Measurements from ENCODE around the gene PIK3CA.
"Not testable (repeated sequence)": the region's sequence is repeated elsewhere in the genome, so short reads cannot be mapped to it uniquely, and the experiment has no call there.

PIK3CA gene

DNA sequence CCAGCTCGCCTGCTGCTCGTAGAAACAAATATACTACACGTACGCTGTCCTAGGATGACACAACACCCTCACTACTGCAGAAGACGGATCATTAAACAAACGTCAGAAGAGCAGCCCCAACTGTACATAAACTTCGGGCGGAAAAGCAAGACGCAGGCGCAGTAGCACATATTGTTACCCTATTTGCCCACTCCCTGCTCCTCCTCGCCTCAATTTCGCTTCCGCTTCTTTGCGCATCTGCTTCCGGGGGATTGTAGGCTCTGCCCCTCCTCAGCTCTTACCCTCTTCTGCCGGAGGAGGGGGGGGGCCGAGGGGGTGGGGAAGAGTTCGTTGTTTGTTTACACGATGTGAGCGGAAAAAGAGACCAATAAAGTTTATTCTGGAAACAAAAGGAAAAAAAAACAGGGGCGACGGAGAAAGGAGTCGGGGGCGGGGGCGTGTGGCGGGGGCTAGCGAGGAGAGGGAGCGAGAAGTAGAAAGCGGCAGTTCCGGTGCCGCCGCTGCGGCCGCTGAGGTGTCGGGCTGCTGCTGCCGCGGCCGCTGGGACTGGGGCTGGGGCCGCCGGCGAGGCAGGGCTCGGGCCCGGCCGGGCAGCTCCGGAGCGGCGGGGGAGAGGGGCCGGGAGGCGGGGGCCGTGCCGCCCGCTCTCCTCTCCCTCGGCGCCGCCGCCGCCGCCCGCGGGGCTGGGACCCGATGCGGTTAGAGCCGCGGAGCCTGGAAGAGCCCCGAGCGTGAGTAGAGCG lies at the start of gene PIK3CA:
Gene PIK3CA, plus strand, starts transcription at position 485 of the 743 bp plus-strand sequence. CDS start 50,469 bp downstream, outside the sequence.
- peak; percentile 100 for DNase-seq

DNA sequence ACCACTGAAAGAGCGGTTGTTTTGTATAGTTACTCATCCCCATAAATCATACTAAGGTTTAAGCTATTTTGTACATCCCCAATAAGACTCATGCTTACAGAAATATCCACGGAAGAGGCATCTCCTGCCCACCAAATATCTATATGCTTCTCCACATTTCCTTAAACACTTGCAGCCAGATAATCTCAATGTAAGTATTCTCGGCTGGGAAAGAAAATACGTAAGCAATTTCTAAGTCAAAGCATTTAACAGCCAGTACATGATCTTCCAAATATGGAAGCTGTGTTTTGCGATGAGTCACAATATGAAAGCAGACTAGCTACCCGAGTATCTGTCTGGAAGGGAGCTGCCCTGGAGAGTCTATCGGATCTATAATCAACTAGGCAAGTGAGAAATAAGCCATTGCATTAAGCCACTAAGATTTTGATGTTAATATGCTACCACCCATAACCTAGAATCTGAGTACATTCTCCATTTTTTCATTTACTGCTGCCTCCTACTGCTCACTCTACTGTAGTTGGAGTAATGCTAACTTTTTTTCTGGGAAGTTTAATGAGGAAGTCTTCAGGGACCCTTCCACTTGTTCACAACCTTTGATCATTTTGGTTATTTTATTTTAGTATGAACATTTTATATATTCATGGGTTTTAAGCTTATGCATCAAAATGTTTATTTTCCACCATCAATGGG lies 49.6 kb upstream of the PIK3CA start:
- no peak for DNase-seq

DNA sequence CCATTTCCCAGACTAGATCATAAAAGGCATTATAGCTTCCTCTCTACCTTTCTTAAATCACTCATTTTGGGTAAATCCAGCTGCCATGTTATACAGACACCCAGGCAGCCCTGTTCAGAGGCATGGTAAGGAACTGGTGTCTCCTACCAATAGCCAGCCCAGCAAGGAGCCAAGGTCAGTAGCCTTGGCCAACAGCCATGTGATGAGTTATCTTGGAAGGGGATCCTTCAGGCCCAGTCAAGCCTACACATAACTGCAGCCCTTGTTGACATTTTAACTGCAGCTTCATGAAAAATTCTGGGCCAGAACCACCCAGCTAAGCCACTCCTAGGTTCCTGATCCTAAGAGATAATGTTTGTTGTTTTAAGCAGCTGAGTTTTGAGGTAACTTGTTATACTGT lies 47.5 kb upstream of the PIK3CA start:
- no peak for DNase-seq

DNA sequence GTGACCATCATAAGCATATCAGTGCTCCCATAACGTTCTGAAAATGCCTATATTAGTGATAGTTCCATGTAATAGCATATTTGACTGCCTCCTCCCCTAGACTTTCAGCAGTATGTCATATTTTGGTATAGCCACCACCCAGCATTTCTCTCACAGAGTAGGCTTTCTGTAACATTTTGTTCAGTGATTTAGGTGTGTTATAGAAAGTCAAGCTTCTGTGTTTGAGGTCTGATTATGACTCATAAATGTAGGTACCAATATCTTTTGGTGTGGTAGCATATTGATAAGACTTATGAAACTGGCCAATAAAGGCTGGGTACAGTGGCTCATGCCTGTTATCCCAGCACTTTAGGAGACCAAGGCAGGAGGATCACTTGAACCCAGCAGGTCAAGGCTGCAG lies 42.3 kb upstream of the PIK3CA start:
- no peak for DNase-seq

DNA sequence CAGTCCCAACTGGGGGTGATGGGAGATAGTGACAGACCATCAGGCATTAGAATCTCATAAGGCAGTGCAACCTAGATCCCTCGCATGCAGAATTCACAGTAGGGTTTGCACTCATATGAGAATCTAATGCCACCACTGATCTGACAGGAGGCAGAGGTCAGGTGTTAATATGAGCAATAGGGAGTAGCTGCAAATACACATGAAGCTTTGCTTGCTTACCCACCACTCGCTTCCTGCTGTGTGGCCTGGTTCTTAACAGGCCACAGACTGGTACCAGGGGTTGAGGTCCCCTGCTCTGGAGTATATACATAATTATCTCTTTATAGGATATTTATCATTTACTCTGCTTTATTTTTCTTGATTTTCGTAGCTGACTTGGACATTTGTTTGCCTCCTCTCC lies 40.5 kb upstream of the PIK3CA start:
- DNase-seq, result no peak

DNA sequence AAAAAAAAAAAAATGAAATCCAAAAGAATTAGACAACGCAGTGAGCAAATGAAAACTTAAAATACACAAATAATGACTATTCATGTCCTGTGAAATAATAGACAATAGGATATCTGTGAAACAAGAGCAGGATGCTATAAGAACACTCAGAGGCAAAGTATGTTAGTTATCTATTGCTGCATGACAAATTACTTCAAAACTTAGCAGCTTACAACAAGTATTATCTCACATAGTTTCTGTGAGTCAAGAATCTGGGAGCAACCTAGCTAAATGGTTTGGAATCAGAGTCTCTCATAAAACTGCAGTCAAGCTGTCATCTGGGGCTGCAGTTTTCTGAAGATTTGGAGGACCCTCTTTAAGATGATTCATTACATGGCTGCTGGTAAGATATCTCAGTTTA lies 40.1 kb upstream of the PIK3CA start:
- no peak for DNase-seq

DNA sequence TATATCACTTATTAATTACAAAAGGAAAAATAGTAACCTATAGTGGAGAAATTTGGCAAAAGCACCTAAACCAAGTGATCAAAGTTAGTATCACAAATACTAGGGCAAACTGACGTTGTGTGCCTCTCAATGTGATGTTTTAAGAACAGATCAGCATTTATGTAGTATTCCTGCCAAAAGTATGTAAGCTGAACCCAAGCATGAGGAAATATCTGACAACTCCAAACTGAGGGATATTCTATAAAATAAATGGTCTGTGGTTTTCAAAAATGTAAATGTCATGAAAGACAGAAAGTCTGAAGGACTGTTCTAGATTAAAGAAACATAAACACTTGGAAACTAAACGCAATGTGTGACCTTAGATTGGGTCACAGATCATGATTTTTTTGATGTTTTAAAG lies 34.3 kb upstream of the PIK3CA start:
- no peak for DNase-seq

DNA sequence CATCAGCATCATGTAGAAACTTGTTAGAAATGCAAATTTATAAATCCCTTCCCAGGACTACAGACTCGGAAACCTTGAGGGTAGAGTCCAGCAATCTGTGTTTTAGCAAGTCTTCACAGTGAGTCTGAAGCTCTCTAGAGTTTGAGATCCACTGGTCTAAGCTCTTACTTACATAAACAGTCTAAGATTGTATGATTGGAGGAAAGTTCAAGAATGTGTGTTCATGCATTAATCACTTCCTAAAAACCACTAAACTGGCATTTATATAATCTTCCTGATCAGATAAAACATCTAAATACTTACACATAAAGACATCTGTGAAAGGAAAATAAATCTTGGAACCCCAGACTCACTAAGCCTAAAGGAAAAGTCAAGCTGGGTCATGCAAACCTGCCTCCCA lies 32.7 kb upstream of the PIK3CA start:
- not testable (repeated sequence) for DNase-seq

DNA sequence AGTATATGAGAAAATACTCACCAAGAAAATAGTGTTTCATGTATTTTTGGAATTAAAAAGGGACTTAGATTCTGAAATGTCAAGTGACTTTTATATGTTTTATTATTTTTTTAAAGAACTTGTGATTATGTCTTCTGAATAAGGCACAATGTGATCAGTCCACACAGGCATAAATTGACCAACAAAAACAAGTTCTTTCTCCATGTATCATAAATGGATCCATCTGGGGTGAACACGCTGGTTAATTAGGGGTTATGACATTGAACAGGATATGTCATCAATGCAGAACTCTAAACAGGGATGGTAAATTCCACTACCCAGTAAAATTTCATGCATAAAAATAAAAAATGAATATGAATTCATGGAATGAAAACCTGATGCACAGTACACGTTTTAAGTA lies 31.3 kb upstream of the PIK3CA start:
- no peak for DNase-seq

DNA sequence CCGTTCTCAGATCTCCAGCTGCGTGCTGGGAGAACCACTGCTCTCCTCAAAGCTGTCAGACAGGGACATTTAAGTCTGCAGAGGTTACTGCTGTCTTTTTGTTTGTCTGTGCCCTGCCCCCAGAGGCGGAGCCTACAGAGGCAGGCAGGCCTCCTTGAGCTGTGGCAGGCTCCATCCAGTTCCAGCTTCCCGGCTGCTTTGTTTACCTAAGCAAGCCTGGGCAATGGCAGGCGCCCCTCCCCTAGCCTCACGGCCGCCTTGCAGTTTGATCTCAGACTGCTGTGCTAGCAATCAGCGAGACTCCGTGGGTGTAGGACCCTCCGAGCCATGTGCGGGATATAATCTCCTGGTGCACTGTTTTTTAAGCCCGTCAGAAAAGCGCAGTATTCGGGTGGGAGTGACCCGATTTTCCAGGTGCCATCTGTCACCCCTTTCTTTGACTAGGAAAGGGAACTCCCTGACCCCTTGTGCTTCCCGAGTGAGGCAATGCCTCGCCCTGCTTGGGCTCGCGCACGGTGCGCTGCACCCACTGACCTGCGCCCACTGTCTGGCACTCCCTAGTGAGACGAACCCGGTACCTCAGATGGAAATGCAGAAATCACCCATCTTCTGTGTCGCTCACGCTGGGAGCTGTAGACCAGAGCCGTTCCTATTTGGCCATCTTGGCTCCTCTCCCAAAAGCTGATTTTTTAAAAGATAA lies 15.8 kb upstream of the PIK3CA start:
- DNase-seq, result not testable (repeated sequence)

DNA sequence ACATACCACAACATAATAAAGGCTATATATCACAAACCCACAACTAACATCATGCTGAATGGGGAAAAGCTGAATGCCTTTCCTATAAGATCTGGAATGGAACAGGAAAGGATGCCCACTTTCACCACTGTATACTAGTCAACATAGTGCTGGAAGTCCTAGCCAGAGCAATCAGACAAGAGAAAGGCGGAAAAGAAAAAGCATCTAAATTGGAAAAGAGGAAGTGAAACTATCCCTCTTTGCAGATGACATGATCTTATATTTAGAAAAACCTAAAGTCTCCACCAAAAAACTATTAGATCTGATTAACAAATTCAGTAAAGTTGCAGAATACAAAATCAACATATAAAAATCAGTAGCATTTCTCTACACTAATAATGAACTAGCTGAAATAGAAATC lies 14.6 kb upstream of the PIK3CA start:
- DNase-seq, result no peak

DNA sequence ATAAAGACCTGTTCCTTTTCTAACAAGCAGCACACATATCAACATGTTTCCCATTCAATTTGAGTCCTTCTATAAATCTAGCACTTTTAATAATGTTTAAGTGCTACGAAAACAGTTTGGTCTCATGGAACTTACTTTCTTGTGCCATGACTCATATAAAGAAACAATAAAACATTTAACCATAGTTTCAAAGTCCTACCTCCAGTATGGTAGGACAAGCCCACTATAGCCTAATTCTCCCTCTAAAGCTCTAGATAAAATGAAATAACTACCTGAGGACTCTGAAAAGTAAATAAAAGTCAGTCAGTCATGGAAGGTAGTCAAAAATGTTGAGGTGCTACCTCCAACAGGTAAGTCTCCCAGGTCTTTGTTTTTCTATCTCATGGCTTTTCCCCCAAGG lies 12.0 kb upstream of the PIK3CA start:
- DNase-seq, result no peak

DNA sequence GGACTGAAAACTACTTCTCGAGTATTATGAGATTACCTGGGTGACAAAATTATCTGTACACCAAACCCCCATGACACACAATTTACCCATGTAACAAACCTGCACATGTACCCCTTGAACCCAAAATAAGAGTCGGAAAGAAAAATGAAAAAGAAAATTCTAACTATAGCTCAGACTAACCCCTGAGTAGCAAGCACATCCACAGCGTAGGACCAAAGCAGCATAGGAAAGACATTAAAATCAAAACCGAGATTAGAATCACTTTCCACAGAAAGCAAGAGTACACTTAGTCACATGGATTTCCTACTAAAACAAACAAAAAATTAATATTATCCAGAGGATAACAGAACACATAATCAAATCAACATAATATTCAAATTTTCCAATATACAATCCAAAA lies 6.3 kb upstream of the PIK3CA start:
- DNase-seq, result no peak

DNA sequence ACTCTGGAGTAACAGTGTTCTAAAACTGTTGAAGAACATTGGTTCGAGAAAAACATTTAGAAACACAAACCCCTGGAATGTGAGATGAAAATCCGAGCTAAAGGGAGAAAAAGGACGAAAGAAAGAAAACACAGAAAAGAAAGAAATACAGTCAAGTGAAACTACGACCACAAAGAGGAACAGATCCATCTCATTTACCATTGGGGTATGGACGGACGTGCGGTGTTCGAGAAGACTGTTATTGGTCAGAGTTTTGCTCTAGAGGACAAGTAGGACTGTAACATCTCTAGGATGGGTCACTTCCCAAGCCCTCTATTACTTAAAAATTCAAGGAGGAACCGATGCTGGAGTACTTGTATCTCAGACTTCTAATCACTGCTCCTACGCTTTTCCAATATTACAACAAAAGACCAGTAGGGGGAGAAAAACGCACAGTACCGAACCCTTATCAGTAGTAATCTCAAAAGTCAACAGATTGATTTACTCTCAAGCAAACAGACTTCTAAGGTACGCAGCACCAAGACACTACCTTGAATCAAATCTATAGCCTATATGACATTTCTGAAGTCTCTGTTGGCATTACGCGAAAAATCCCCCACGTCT lies 1.1 kb upstream of the PIK3CA start:
- peak; percentile 69 for DNase-seq

DNA sequence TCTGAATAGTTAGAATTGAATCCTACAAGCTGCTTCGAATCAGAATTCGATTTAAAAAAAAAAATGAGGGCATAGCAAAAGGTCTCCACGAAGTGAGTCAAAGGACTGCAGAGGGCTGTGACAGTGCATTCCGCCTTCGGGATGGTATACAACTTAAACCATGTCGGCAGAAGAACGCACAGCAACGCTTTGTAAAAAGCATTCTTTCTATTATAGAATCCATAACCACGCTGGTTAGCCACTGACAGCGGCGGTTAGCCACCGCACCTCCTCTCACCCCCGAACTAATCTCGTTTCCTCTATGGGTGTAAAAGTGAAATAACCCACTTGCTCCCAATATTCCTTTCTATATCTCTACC lies 664 bp upstream of the PIK3CA start:
- no peak for DNase-seq

DNA sequence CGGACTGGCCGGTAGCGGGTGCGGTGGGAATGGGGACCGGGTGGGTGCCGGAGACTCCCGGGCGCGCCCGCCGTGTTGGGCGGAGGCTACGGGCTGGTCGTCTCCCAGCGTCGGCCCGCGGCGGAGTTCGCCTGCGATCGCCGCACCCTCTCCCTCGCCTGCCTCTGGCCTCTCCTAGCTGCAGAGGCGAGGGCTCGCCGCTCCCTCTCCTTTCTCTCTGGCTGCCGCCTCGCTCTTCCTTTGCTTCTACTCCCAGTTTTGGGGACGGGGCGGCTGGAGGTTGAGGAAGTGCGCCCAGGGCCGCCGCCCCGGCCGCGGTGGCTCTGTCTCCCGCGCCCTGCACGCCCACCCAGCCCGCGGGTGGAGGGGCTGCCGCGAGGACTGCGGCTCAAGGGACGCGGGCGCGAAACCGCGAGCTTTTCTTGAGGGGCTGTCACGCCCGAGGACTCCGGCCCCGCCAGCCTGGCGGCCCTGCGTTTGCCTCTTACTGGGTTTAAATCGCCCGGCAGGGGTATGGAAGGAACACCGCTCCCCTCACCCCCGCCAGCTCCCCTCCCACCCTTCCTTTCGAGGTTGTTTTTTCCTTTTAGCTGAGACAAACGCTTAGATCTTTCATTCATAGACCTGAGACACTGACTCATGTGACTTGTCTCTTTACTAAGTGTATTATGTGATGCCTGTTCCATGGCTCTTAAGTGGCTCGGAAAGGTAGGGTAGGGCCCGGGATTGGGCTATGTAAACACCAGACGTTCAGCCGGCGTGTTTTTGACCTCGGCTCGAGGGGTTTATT lies 654 bp downstream of the PIK3CA start:
- DNase-seq, result no peak

DNA sequence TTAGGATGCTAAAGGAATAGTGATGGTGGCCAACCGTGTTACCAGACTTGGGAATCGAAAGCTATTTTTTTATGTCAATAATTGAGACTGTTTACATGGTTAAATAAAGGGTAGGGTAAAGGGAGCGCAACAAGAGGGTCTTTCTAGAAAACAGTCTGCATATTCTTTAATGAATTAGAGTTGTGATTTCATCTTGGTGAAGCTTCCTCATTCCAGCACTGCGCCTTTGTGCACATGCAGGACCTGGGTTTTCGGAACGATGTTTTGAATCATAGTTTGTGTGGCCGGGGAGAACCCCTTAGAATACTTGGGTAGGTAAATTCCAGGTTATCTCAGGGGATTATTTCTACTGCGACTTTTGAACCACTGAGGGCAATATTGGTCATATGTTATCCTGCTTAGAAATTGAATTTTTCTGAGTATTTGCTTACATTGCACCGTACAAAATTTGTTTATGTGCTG lies 1.3 kb downstream of the PIK3CA start:
- no peak for DNase-seq

DNA sequence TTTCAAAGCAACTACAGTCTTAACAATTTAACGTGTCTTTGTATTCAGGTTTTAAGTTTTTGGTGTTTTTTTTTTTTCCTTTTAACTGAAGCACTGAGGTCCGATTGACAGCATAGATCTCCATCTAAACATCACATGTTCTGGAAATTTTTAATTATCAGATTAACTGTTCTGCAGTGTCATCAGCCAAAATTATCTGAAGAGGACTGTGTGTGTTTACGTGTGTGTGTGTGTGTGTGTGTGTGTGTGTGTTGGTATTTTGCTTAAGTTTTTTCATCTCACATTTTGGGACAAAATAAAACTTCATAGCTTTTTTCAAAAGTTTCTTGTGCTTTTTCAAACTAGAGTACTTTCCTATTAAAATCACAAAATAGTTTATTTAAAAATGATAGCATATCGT lies 1.8 kb downstream of the PIK3CA start:
- DNase-seq, result no peak

DNA sequence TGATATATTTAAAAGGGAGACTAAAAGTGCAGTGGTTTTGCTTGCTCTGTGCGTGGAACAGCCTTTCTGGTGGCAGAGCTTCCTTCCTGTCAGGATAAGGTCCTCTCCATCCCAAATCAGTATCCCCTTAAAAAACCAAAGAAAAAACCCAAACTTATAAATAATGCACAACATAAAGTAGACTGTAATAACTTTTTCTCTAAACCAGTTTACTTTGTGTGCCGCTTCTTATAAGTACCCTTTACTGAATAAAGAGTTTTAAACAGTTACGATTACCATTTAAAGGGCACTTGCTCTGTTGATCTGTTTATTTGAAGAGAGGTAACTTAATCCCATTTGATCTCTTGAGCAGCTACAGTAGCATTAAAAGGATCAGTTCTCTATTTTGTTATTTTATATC lies 2.5 kb downstream of the PIK3CA start:
- DNase-seq, result no peak

DNA sequence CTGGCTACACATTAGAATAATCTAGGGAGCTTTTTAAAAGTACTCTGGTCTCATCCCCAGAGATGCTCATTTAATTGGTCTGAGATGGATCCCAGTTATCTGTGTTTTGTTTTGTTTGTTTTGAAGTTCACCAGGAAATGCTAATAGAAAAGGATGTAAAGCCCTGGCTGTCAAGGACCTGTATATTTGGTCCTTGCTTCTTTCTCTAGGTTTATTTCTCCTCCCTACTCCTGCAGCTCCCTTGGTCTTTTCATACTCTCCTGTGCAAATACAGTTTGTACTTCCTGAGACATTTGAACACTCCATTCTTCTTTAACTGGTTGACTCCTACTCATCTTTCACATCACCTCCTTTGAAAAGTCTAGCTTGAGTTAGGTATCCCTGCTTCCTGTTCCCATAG lies 3.3 kb downstream of the PIK3CA start:
- no peak for DNase-seq

DNA sequence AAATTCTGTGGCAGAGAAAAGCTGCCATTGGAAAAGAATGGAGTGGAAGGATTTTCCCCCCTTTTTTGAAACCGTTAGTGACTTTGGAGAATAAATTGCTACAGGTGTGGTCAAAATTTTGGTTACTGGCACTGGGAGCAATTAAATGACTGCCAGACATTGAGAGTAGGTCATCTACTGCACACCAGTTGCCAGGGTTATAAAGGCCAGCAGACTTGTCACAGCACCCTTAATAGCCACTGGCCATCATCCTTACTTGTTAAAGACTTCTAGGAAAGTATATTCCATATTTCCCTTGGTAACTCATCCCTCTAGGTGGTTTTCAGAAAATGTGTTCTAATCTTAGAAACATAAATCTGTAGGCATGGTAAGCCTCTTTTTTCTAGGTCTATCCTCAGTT lies 8.0 kb downstream of the PIK3CA start:
- no peak for DNase-seq

DNA sequence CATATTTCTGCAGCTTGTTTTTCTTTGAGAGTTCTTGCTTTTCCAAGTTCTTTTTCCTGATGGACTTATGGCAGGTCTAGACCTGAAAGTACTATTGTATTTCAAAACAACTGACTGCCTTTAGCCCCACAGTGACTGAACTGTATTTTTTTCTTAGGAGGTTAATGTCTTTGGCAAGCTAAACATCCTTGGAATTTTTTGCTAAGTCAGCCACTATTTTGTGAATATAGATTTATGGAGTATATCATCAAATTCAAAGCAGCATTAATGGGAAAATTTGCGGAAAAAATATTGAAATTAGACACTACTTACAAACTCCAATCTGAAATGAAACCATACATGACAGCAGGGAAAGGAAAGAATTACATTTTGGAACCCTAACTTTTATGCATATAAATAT lies 8.6 kb downstream of the PIK3CA start:
- DNase-seq, result no peak
